Mucosa of descending colon (tissue), 3 donors: ENCODE results near the gene PRM2. TPM values are rescaled to one million over a fixed set of nuclear protein-coding genes. Genes with fewer than 3 reads are reported as not detected.

Experiments used
- ATAC-seq: fragments of 200-7000 bp; cut with Tn5 transposase; one replicate; pipeline ENCODE4 v1.9.1; 2020; ENCODE audit warnings: mild to moderate bottlenecking, moderate library complexity
- DNase-seq, 3 donors: peaks; one replicate each; pipeline ENCODE4 v3.0.0-alpha.2; 2020
- H3K36me3 ChIP-seq: fragments of 200-600 bp; one replicate; pipeline ENCODE4 v1.8.0; 2021; ENCODE audit warnings: low read depth, mild to moderate bottlenecking
- H3K4me1 ChIP-seq: fragments of 200-600 bp; one replicate; pipeline ENCODE4 v1.8.0; 2021; ENCODE audit warnings: low read depth, mild to moderate bottlenecking
- H3K4me3 ChIP-seq: fragments of 200-600 bp; one replicate; pipeline ENCODE4 v1.8.0; 2021; ENCODE audit warnings: mild to moderate bottlenecking
- H3K9me3 ChIP-seq: fragments of 200-600 bp; one replicate; pipeline ENCODE4 v1.8.0; 2021; ENCODE audit warnings: mild to moderate bottlenecking
- intact Hi-C, 2 donors: fragments of 100-400 bp; cut with DNase I in 1 of 2; cut with micrococcal nuclease in 1 of 2; formaldehyde crosslinking; loops; one replicate each; pipeline versions ENCODE4 v1.11.0 to v1.11.1; 2022; cut with DNase I, micrococcal nuclease
- total RNA-seq, 3 donors: library from RNA; stranded (reverse); fragmentation: NEBNext Ultra II Directional in 2 of 3; extraction: Animal tissue kit (Norgen Biotek cat#: 25700) in 2 of 3; gene quantifications; one replicate each; pipeline versions ENCODE4 v1.2.1 to v1.2.4, GENCODE V29; 2021 to 2023
- TF ChIP-seq, protein P1 (sequence below): fragments of 200-600 bp; IDR thresholded peaks from one replicate; pipeline ENCODE4 v1.8.0; 2022; ENCODE audit warnings: antibody characterized with exemption, mild to moderate bottlenecking
- donor health status: DM: no; HTN: no; CAD: no; lungs with moderate emphysema.
- donor health status: DM: no; HTN: no; CAD: no.
- donor health status: DM: no; HTN: yes; CAD: no.

PRM2 gene
- total RNA-seq, 3 donors from 2014 or later, result not detected

DNA sequence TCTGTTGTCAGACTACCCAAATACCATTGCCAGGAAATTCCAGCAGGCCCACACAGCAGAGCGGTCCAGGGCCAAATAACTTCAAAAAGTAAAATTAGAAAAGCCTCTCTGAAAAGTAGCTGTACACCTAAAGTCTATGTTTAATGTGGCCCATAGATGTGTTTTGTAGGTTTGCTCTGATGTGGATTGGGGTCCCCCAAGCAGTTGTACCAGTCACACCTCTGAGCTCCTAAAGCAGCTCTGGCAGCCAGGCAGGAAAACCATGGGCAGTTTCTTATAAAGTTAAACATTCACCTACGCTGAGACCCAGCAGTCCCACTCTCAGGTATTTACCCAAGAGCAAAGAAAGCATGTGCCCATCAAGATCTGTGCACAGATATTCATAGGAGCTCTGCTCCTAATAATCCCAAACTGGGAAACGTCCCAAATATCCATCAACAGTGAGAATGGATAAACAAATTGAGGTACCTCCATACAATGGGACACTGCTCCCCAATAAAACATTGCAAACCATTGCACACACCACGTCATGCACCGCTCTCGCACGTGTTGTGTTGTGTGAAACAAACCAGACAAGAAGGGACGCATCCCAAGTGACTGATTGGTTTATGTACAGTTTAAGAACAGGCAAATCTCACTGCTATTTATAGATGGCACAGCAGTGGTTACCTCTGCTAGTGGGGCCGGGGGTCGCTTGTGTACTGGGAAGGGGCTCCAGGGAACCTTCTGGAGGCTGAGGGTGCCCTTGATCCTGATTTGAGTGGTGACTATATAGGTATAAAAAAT, 20.6 kb upstream of the PRM2 start:
- intact Hi-C loops, result no loop called here
- TF ChIP-seq, protein P1, sequence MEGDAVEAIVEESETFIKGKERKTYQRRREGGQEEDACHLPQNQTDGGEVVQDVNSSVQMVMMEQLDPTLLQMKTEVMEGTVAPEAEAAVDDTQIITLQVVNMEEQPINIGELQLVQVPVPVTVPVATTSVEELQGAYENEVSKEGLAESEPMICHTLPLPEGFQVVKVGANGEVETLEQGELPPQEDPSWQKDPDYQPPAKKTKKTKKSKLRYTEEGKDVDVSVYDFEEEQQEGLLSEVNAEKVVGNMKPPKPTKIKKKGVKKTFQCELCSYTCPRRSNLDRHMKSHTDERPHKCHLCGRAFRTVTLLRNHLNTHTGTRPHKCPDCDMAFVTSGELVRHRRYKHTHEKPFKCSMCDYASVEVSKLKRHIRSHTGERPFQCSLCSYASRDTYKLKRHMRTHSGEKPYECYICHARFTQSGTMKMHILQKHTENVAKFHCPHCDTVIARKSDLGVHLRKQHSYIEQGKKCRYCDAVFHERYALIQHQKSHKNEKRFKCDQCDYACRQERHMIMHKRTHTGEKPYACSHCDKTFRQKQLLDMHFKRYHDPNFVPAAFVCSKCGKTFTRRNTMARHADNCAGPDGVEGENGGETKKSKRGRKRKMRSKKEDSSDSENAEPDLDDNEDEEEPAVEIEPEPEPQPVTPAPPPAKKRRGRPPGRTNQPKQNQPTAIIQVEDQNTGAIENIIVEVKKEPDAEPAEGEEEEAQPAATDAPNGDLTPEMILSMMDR, result no peak
- DNase-seq (no peak), ATAC-seq (peak; percentile 31)
- H3K9me3 ChIP-seq, result no peaks in the 10 kb centered on the region
- no peaks in the 10 kb centered on the region for H3K36me3 ChIP-seq
- no peak overlapping the region for H3K4me3 ChIP-seq
- peaks cover 12% of the 10 kb centered on the region for H3K4me1 ChIP-seq

DNA sequence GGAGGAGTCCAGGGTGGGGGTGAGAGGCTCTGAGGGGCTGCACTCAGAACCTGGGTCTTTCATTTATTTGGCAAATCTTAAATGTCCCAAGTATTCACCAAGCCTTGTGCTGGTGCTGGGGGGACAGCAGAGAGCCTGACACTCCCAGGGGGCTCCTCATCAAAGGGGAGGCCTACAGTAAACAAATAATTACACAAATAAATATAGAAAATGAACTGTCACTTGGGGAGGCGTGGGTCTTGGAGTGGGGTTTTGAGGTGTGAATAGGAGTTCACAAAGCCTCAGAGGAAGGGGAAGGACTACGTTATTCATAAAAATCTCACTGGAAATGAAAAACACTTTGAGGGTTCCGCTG, 20.0 kb upstream of the PRM2 start:
- ATAC-seq, result no peak
- DNase-seq, result no peak
- intact Hi-C loops, result no loop called here
- H3K4me3 ChIP-seq, result no peak overlapping the region
- peaks cover 12% of the 10 kb centered on the region for H3K4me1 ChIP-seq
- H3K36me3 ChIP-seq, result no peaks in the 10 kb centered on the region
- no peaks in the 10 kb centered on the region for H3K9me3 ChIP-seq
- TF ChIP-seq, protein P1, result no peak

DNA sequence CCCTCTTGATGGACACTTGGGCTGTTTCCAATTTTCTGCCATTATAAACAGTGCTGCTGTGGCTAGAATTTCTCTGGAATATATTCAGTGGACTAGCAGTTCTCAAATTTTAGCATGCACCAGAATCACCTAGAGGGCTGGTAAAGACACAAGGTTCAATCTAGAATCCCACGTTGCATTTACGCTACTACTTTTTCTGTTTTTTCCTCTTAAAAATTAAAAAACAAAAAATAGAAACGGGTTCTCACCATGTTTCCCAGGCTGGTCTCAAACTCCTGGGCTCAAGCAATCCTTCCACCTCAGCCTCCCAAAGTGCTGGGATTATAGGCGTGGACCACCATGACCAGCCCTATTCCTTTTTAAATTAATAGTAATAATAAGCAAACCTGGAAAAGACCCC, 19.4 kb upstream of the PRM2 start:
- no peak for DNase-seq
- TF ChIP-seq, protein P1, result no peak
- H3K36me3 ChIP-seq, result no peaks in the 10 kb centered on the region
- no peak overlapping the region for H3K4me3 ChIP-seq
- no peak for ATAC-seq
- H3K4me1 ChIP-seq, result peaks cover 12% of the 10 kb centered on the region
- intact Hi-C loops, result no loop called here
- no peaks in the 10 kb centered on the region for H3K9me3 ChIP-seq

DNA sequence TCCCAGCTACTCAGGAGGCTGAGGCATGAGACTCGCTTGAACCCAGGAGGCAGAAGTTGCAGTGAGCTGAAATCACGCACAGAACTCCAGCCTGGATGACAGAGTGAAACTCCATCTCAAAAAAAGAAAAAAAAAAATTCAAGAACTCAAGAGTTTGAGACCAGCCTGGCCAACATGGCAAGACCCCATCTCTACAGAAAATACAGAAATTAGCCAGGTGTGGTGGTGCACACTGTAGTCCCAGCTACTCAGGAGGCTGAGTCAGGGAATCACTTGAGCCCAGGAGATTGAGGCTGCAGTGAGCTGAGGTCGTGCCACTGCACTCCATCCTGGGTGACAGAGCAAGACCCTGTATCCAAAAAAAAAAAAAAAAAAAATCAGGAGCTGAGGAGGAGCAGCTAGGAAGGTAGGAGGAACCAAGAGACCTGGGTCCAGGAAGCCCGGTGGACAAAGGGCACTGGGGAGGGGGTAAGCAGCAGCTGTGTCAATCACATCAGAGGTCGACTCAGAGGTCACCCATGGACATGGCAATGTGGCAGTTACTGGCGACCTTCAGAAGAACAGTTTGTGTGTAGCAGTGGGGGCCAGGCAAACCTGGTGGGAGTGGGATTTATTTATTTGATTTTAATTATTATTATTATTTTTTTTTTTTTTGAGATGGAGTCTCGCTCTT, 15.9 kb upstream of the PRM2 start:
- DNase-seq (no peak), ATAC-seq (no peak)
- Histone ChIP-seq H3K36me3 (no peaks in the 10 kb centered on the region), H3K4me1 (peaks cover 6% of the 10 kb centered on the region), H3K4me3 (no peak overlapping the region), H3K9me3 (no peaks in the 10 kb centered on the region)
- TF ChIP-seq, protein P1, result no peak
- intact Hi-C loops, result no loop called here

DNA sequence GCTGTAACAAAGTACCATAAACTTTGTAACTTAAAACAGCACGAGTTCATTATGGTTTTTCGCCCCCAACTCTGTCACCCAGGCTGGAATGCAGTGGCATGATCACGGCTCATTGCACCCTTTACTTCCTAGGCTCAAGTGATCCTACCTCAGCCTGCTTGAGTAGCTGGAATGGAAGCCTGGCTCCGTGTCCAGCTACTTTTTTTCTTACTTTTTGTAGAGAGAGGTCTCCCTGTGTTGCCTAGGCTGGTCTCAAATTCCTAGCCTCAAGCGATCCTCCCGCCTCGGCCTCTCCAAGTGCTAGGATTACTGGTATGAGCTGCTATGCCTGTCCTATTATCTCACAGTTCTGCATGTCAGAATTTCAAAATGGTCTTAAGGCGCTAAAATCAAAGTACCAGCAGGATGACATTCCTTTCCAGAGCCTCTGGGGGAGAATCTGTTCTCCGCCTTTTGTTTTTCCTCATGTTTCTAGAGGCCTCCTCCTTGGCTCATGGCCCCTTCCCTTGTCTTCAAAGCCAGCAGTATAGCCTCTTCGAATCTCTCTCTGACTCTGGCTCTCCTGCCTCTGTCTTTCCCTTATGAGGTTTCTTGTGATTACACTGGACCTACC, 14.9 kb upstream of the PRM2 start:
- Histone ChIP-seq H3K4me3 (no peak overlapping the region), H3K4me1 (no peaks in the 10 kb centered on the region), H3K9me3 (no peaks in the 10 kb centered on the region), H3K36me3 (no peaks in the 10 kb centered on the region)
- DNase-seq, result no peak
- intact Hi-C loops, result no loop called here
- ATAC-seq, result no peak
- TF ChIP-seq, protein P1, result no peak
